CMK (cell line): Measurements from ENCODE around the gene NMNAT3.

ENCODE experiments used
- DNase-seq: peaks from one replicate; pipeline ENCODE4 v3.0.0-alpha.2; 2010; ENCODE audit warnings: low read depth

Gene NMNAT3

DNA sequence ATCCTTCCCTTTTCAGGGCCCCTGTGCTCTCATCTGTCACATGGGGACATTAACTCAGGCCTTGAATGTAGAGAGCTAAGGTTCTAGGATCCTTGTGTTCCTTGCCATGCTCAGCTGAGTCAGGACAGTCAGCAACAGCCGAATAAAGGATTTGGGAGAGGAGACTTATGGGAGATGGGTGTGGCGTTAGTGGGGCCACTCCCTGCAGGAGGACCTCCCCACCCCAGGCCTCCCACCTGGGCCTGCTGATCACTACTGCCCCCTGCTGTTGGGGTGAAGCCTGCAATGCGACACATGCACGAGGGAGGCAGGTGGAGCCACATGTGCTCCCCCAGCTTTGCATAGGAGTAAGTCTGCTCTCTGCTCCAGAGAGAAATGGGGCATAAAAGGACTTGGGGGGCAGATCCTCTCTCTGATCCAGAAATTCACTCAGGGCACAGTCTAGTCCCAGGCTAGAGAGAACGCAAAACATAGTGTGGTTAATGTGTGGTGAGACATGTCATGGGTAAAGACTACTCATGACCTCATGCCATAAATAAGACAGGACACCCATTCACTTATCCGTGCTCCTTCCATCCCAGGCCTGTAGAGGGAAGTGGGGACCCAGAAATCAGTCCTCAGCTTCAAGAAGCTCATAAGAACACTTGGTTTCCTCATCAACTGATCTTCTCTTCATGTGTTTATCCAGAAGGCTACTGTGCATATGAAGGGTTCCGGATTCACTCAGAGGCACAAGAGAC, 157.6 kb downstream of the NMNAT3 start:
- DNase-seq: no peak

DNA sequence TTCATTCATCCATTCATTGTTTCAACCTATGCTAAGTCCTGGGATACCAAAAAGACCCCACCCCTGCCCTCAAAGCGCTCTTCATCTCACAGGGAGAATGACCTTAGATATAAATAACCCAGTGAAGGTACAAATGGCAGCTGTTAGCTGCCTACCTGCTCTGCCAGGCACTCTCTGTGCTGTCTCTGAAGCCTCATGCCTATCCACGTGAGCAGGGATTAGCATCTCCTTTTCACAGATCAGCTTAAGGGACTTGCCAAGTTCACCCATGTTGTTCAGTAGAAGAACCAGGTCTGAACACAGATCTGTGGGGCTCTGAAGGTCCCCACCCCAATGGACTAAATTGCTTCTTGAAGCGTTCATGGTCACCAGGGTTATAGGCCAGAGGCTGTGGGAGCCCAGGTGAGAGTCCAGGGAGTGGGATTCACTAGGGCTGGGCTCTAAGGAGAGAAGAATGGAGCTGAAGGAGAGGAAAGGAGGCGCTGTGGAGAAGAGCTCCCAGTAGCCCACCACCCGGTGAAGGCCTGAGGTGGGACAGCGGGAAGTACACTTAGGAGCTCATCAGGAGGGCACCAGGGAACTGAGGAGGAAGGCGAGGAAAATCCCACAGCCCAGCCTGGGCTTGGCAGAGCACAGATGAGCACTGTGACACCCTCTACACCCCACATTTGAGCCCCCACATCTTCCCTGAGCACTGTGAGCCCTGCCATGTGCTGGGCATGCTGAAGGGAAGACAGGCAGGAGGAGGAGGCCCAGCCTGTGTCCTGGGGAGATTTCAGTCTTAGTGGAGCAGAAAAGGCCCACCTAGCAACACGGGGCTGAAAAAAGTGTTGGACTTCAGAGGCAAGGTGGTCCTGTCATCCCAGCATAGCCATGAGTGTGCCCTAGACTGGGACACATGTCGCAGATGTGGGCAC, 158.6 kb downstream of the NMNAT3 start:
- DNase-seq: no peak

DNA sequence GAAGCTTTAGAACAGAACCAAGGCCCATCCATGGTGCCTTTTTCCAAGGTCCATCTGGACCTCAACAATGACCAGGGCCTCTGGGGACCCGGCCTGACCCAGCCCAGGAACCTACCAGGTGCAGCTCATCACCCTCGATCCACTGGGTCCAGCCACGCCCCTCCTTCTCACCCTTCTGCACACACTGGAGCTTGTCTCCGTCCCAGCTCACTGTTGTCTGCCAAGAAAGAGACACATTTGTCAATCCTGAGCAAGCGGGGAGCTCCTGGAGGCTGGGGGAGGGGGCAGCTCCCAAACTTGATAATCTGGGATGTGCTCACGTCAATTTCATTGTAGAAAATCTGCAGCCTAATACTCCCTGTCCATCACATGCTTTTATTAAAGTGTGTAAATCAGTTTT, 159.5 kb downstream of the NMNAT3 start:
- DNase-seq: no peak

DNA sequence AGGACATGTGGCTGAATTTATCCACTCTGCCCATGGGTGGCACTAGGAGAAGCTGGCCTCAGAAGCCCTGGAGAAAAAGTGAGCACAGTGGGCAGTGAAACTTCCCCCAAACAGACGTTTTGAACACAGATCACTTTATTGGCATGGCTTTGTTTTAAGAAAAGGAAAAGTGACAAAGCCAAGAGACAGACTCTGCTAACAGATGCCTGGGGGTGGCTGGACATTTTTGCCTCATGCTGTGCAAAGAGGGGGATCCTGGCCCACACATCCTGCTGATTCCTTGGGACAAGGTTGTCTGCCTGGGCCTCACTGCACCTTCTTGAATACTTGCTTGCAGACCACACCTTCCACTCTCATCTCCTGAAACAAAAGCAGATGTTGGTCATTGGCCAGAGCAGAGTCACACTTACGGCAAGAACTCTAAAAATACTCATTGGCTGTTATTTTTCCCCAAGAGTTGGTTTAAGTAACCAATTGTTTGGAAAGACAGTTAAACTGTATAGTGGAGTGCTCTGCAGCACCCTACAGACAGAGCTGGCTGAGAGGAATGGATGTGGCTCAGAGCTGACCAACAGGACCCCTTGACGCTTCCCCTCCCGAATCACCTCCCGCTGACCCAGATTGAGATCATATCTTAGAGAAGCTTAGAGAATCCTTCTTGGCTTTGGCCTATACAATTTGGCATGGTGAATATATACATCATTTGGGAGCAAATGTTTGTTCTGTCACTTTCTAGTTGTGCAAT, 160.3 kb downstream of the NMNAT3 start:
- DNase-seq: no peak

DNA sequence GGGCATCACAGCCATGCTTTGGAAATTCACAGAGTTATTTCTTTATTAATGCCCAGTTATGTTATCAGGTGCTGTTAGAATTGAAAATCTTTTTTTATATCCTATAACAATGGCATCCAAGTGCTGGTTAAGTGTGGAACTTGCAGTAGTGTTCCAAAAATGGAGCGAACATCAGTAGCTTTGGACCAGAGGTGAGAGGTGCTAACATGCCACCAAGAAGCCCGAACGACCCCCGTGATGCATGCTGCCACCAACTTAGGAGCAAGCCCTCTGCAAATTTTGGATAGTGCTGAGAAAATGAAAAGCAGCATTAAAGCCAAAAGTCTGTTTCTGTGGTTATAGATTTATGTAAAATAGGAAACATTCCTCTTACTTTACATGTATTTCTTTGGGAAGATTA, 163.0 kb downstream of the NMNAT3 start:
- DNase-seq: no peak
